IPS-18c (cell line): ENCODE measurements around the gene GID4.

Experiments
- H3K4me3 ChIP-seq: 2 replicates; pipeline ENCODE4 v1.7.0; 2013; ENCODE audit warnings: low read depth, mild to moderate bottlenecking, low read length, moderate library complexity; ENCODE audit not compliant: insufficient read depth
- H3K9me3 ChIP-seq: one replicate; pipeline ENCODE4 v1.6.1; 2013; ENCODE audit warnings: mild to moderate bottlenecking, low read length, moderate library complexity; ENCODE audit not compliant: control insufficient read depth, insufficient read depth

Gene GID4

GRCh38 chr17:18069101-18069500 is 29.9 kb downstream of the GID4 start:
- Histone ChIP-seq H3K4me3 (no peak overlapping the region), H3K9me3 (no peaks in the 10 kb centered on the region)

- Histone ChIP-seq H3K4me3 (no peak overlapping the region), H3K9me3 (no peaks in the 10 kb centered on the region)
Measured at GRCh38 chr17:18070861-18071340, 31.7 kb downstream of the GID4 start.

GRCh38 chr17:18071751-18072150 is 32.5 kb downstream of the GID4 start:
- Histone ChIP-seq H3K9me3 (no peaks in the 10 kb centered on the region), H3K4me3 (no peak overlapping the region)

- H3K4me3 ChIP-seq = no peak overlapping the region
- H3K9me3 ChIP-seq = no peaks in the 10 kb centered on the region
Measured at GRCh38 chr17:18074566-18075272, 35.5 kb downstream of the GID4 start.

GRCh38 chr17:18076936-18077335 is 37.7 kb downstream of the GID4 start:
- no peak overlapping the region for H3K4me3 ChIP-seq
- no peaks in the 10 kb centered on the region for H3K9me3 ChIP-seq

- H3K4me3 ChIP-seq = no peak overlapping the region
- no peaks in the 10 kb centered on the region for H3K9me3 ChIP-seq
Measured at GRCh38 chr17:18079543-18079942, 40.3 kb downstream of the GID4 start.

GRCh38 chr17:18084256-18084655 is 45.0 kb downstream of the GID4 start:
- Histone ChIP-seq H3K4me3 (no peak overlapping the region), H3K9me3 (no peaks in the 10 kb centered on the region)

GRCh38 chr17:18087610-18088491 is 48.6 kb downstream of the GID4 start, which contains the start of gene DRG2:
Gene DRG2 (plus strand): TSS chr17:18087948. CDS start chr17:18088024, 76 bp downstream.
- peak within 1 kb of the TSS; percentile 92 for H3K4me3 ChIP-seq
- H3K9me3 ChIP-seq = no peaks in the 10 kb centered on the region

- no peaks in the 10 kb centered on the region for H3K9me3 ChIP-seq
- no peak overlapping the region for H3K4me3 ChIP-seq
Measured at GRCh38 chr17:18089613-18090012, 50.4 kb downstream of the GID4 start.

GRCh38 chr17:18093616-18094408 is 54.6 kb downstream of the GID4 start:
- no peak overlapping the region for H3K4me3 ChIP-seq

GRCh38 chr17:18094409-18094807 is 55.2 kb downstream of the GID4 start:
- Histone ChIP-seq H3K9me3 (no peaks in the 10 kb centered on the region), H3K4me3 (no peak overlapping the region)

More at GRCh38 chr17:18093616-18094408, 54.6 kb downstream of the GID4 start:
- H3K9me3 ChIP-seq = no peaks in the 10 kb centered on the region

GRCh38 chr17:18099516-18099915 is 60.3 kb downstream of the GID4 start:
- H3K4me3 ChIP-seq = no peak overlapping the region
- no peaks in the 10 kb centered on the region for H3K9me3 ChIP-seq

- Histone ChIP-seq H3K9me3 (no peaks in the 10 kb centered on the region), H3K4me3 (no peak overlapping the region)
Measured at GRCh38 chr17:18100616-18101015, 61.4 kb downstream of the GID4 start.

- Histone ChIP-seq H3K4me3 (no peak overlapping the region), H3K9me3 (no peaks in the 10 kb centered on the region)
Measured at GRCh38 chr17:18101828-18102227, 62.6 kb downstream of the GID4 start.

- Histone ChIP-seq H3K4me3 (no peak overlapping the region), H3K9me3 (no peaks in the 10 kb centered on the region)
Measured at GRCh38 chr17:18102640-18103039, 63.4 kb downstream of the GID4 start.

GRCh38 chr17:18105027-18105426 is 65.8 kb downstream of the GID4 start:
- H3K4me3 ChIP-seq = no peak overlapping the region
- H3K9me3 ChIP-seq = no peaks in the 10 kb centered on the region

GRCh38 chr17:18105595-18105994 is 66.4 kb downstream of the GID4 start:
- H3K9me3 ChIP-seq = no peaks in the 10 kb centered on the region
- no peak overlapping the region for H3K4me3 ChIP-seq
